ENCODE data around the gene ALK. TPM values are rescaled to one million over a fixed set of nuclear protein-coding genes. Genes with fewer than 3 reads are reported as not detected.

ALK gene
- total RNA-seq, 3 donors from 2014 or later: 0.07 to 2.4 (median 0.09) TPM

DNA sequence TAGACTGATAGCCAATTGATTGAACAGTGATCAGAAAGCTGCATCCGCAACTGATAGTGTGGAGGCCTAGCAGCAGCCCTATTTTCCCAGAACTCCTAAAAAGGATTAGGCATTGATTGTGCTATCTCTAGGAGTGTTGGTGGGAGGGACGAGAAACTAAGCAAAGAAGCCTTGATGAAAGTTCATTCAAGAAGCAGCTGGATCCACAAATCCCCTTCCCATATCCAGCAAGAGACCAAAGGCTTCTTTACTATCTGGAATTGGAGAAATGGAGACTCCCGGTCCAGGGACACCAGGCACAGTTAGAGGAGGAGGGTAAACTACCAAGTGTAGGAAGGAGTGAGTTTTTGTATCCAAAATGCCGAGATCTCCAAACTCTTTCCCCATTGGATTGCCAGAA, 151.5 kb downstream of the ALK start:
- no peaks in the 10 kb centered on the region for H3K36me3 ChIP-seq (ENCODE audit: low read depth)

DNA sequence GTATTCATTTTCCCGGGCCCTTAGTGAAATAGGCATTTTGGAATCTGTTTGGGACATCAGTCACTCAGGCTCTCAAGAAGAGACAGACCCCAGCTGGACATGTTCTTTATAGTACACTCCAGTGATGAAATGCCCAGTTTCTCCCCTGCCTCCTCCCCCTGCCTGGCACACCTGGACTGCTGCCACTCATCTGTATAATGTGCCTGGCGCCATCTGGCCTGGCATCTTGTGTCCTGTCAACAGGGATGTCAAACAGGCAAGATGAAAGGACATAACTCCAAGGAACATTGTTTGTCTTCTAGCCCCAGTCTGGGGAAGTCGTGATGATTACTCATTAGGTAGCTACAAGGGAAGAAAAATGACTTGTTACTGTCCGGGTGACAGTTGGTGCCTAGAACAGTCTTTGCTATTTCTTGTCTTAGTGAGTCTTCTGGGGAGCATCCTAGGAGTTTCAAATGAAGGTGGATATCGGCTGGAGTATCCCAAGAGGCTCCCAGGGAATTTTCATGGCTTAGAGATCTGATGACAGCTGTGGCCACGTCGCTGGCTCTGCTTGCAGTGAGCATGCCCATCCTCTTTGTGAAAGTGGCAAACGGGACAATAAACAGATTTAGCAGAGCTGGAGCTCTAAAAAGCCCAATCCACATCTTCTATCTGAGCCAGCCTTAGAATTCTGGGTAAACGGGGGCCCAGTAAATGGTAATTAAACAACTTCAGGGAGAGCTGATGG, 153.6 kb downstream of the ALK start:
- TF ChIP-seq, protein P1, sequence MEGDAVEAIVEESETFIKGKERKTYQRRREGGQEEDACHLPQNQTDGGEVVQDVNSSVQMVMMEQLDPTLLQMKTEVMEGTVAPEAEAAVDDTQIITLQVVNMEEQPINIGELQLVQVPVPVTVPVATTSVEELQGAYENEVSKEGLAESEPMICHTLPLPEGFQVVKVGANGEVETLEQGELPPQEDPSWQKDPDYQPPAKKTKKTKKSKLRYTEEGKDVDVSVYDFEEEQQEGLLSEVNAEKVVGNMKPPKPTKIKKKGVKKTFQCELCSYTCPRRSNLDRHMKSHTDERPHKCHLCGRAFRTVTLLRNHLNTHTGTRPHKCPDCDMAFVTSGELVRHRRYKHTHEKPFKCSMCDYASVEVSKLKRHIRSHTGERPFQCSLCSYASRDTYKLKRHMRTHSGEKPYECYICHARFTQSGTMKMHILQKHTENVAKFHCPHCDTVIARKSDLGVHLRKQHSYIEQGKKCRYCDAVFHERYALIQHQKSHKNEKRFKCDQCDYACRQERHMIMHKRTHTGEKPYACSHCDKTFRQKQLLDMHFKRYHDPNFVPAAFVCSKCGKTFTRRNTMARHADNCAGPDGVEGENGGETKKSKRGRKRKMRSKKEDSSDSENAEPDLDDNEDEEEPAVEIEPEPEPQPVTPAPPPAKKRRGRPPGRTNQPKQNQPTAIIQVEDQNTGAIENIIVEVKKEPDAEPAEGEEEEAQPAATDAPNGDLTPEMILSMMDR (IDR thresholded peaks at IDR 0.05): no peak

More for the DNA sequence above, 151.5 kb downstream of the ALK start:
- no peak for DNase-seq
- Histone ChIP-seq H3K4me3 (no peak overlapping the region), H3K9me3 (no peaks in the 10 kb centered on the region), H3K4me1 (ENCODE audit: low read depth) (no peaks in the 10 kb centered on the region)
- no peak for ATAC-seq
- intact Hi-C loops (cut with DNase I, micrococcal nuclease): no loop called here
- TF ChIP-seq, protein P1 (IDR thresholded peaks at IDR 0.05): no peak

DNA sequence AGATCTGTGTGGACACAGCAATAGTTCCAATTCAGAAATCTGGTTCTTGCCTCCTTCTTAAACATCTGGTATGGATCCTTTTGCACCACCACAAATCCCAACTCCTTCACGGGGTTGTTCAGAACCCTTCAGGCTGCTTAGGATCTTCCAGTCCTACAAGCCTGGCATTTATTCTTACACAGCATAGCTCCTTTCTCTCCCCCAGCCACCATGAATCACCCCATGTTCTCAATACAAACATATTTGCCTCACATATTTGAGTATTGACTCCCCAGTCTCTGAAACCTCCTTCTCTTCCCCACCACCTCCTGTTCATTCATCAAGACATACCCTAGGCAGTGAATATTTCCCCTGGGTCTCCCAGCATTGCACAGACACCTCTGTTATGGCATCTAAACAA, 155.2 kb downstream of the ALK start:
- Histone ChIP-seq H3K9me3 (no peaks in the 10 kb centered on the region), H3K4me3 (no peak overlapping the region), H3K4me1 (ENCODE audit: low read depth) (no peaks in the 10 kb centered on the region), H3K36me3 (ENCODE audit: low read depth) (no peaks in the 10 kb centered on the region)
- ATAC-seq: no peak
- intact Hi-C loops (cut with DNase I, micrococcal nuclease): no loop called here
- DNase-seq: no peak
- TF ChIP-seq, protein P1 (IDR thresholded peaks at IDR 0.05): no peak

More for the DNA sequence above, 153.6 kb downstream of the ALK start:
- intact Hi-C loops (cut with DNase I, micrococcal nuclease): no loop called here
- no peak for ATAC-seq
- Histone ChIP-seq H3K9me3 (no peaks in the 10 kb centered on the region), H3K4me3 (no peak overlapping the region), H3K4me1 (ENCODE audit: low read depth) (no peaks in the 10 kb centered on the region), H3K36me3 (ENCODE audit: low read depth) (no peaks in the 10 kb centered on the region)
- DNase-seq: no peak

DNA sequence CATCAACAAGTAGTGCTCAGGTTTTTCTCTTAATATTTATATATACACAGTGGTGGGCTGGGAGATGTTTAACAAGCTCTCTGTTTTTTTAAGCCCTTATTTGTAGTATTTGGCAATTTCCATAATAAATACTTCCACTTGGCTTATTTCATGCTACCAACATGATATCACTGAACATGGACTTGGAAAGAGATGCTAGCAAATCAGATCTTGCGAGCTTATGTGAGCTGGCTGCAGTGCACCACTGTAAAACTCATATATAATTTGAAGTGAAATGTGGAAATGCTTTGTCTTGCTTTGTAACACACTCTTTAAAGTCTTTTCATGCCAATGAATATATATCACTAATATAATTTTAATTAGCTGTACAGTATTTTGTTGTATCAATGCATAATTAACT, 155.7 kb downstream of the ALK start:
- no peak overlapping the region for H3K4me3 ChIP-seq
- H3K36me3 ChIP-seq (ENCODE audit: low read depth): no peaks in the 10 kb centered on the region
- intact Hi-C loops (cut with DNase I, micrococcal nuclease): no loop called here
- no peaks in the 10 kb centered on the region for H3K9me3 ChIP-seq
- TF ChIP-seq, protein P1 (IDR thresholded peaks at IDR 0.05): no peak
- ATAC-seq (no peak), DNase-seq (no peak)
- no peaks in the 10 kb centered on the region for H3K4me1 ChIP-seq (ENCODE audit: low read depth)

DNA sequence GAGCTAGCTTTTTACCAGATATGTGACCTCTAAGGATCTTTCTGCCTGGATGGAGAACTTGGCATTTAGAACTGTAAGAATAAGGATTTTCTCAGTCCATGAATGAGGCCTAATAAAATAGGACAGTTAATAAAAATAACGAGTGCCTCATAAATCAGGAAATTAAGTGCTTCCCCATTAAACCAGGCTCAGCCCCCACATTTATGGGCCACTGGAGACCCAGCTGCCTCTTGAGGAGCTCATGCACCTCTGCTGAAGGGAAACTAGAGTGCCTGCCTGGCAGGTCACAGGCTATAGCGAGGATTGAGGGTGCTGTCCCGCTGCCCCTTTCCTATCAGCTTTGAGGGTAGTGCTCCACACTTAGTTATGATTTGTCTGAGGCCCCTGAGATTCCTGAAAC, 158.0 kb downstream of the ALK start:
- Histone ChIP-seq H3K36me3 (ENCODE audit: low read depth) (no peaks in the 10 kb centered on the region), H3K4me3 (no peak overlapping the region), H3K9me3 (no peaks in the 10 kb centered on the region), H3K4me1 (ENCODE audit: low read depth) (no peaks in the 10 kb centered on the region)
- ATAC-seq (no peak), DNase-seq (no peak)
- intact Hi-C loops (cut with DNase I, micrococcal nuclease): no loop called here
- TF ChIP-seq, protein P1 (IDR thresholded peaks at IDR 0.05): no peak

All from mucosa of descending colon (tissue), 3 donors.